HEK293 (cell line): ENCODE results near the gene PNPLA3.

Experiments used
- CTCF ChIA-PET: fragments of 350-600 bp; formaldehyde crosslinking; extraction: SDS; loops from one replicate; lab custom pipeline; 2021; ENCODE audit warnings: antibody characterized with exemption; lab: Yijun Ruan, JAX
- POLR2A ChIA-PET: fragments of 300-600 bp; formaldehyde crosslinking; extraction: SDS; loops from one replicate; lab custom pipeline; 2020; ENCODE audit warnings: antibody characterized with exemption, inconsistent platforms; lab: Yijun Ruan, JAX
- H3K27ac ChIP-seq: fragments of 200-500 bp; sonication (Bioruptor generic); 2 replicates; pipeline ENCODE4 v1.5.1; 2014; ENCODE audit warnings: low read depth, low read length, control low read depth, inconsistent platforms; ENCODE audit errors: extremely low read depth
- H3K36me3 ChIP-seq, 2 experiments: fragments of 200-500 bp in 1 of 2; sonication (Bioruptor generic) in 1 of 2; 1 replicate in 1 of 2; 2 replicates in 1 of 2; pipeline ENCODE4 v1.5.1; 2014 to 2017; ENCODE audit warnings: inconsistent platforms in 2 of 2, low read length in 2 of 2; ENCODE audit not compliant: control insufficient read depth in 2 of 2, insufficient read depth in 1 of 2
- H3K4me1 ChIP-seq: fragments of 200-500 bp; sonication (Bioruptor generic); 2 replicates; pipeline ENCODE4 v1.5.1; 2014; ENCODE audit warnings: mild to moderate bottlenecking, low read length, inconsistent platforms; ENCODE audit not compliant: control insufficient read depth, insufficient read depth
- H3K4me3 ChIP-seq: 2 replicates; pipeline ENCODE4 v1.5.1; 2011; ENCODE audit warnings: low read depth, mild to moderate bottlenecking, control low read depth, low read length, moderate library complexity
- H3K9me3 ChIP-seq: fragments of 200-500 bp; sonication (Bioruptor generic); 2 replicates; pipeline ENCODE4 v1.5.1; 2014; ENCODE audit warnings: low read depth, low read length, inconsistent platforms; ENCODE audit not compliant: control insufficient read depth, insufficient read depth
- AEBP2 ChIP-seq: fragments of 450-650 bp; formaldehyde crosslinking; IDR thresholded peaks from 2 replicates; pipeline ENCODE4 v1.5.1; 2016; ENCODE audit warnings: missing biosample characterization, missing genetic modification characterization, borderline replicate concordance
- GLIS1 ChIP-seq: fragments of 450-650 bp; formaldehyde crosslinking; IDR thresholded peaks from 2 replicates; pipeline ENCODE4 v1.5.1; 2016; ENCODE audit warnings: missing biosample characterization, missing genetic modification characterization
- GLIS2 ChIP-seq: fragments of 450-650 bp; formaldehyde crosslinking; IDR thresholded peaks from 2 replicates; pipeline ENCODE4 v1.5.1; 2016; ENCODE audit warnings: missing biosample characterization, missing genetic modification characterization
- KLF17 ChIP-seq: fragments of 450-650 bp; formaldehyde crosslinking; IDR thresholded peaks from 2 replicates; pipeline ENCODE4 v1.5.1; 2016; ENCODE audit warnings: missing biosample characterization, missing genetic modification characterization
- SP2 ChIP-seq: fragments of 450-650 bp; formaldehyde crosslinking; IDR thresholded peaks from 2 replicates; pipeline ENCODE4 v1.5.1; 2016; ENCODE audit warnings: missing biosample characterization, missing genetic modification characterization
- ZIC2 ChIP-seq: fragments of 450-650 bp; formaldehyde crosslinking; IDR thresholded peaks from 2 replicates; pipeline ENCODE4 v1.5.1; 2016; ENCODE audit warnings: missing biosample characterization, missing genetic modification characterization
- ZNF114 ChIP-seq: fragments of 450-650 bp; formaldehyde crosslinking; IDR thresholded peaks from 2 replicates; pipeline ENCODE4 v1.5.0; 2017; ENCODE audit warnings: missing biosample characterization, missing genetic modification characterization
- ZNF175 ChIP-seq: fragments of 450-650 bp; formaldehyde crosslinking; IDR thresholded peaks from 2 replicates; pipeline ENCODE4 v1.5.1; 2016; ENCODE audit warnings: missing biosample characterization, missing genetic modification characterization
- ZNF239 ChIP-seq: fragments of 450-650 bp; formaldehyde crosslinking; IDR thresholded peaks from 2 replicates; pipeline ENCODE4 v1.5.1; 2016; ENCODE audit warnings: missing biosample characterization, missing genetic modification characterization
- ZNF248 ChIP-seq: fragments of 450-650 bp; formaldehyde crosslinking; IDR thresholded peaks from 2 replicates; pipeline ENCODE4 v1.5.1; 2017; ENCODE audit warnings: missing biosample characterization, missing genetic modification characterization
- ZNF280C ChIP-seq: fragments of 450-650 bp; formaldehyde crosslinking; IDR thresholded peaks from 2 replicates; pipeline ENCODE4 v1.5.1; 2016; ENCODE audit warnings: missing biosample characterization, missing genetic modification characterization
- ZNF324 ChIP-seq: fragments of 450-650 bp; formaldehyde crosslinking; IDR thresholded peaks from 2 replicates; pipeline ENCODE4 v1.5.1; 2016; ENCODE audit warnings: missing biosample characterization, missing genetic modification characterization
- ZNF354C ChIP-seq: fragments of 450-650 bp; formaldehyde crosslinking; IDR thresholded peaks from 2 replicates; pipeline ENCODE4 v1.5.1; 2016; ENCODE audit warnings: missing biosample characterization, missing genetic modification characterization, low read depth, borderline replicate concordance
- ZNF394 ChIP-seq: fragments of 450-650 bp; formaldehyde crosslinking; IDR thresholded peaks from 2 replicates; pipeline ENCODE4 v1.5.1; 2016; ENCODE audit warnings: missing biosample characterization, missing genetic modification characterization, mild to moderate bottlenecking, moderate library complexity, borderline replicate concordance
- ZNF530 ChIP-seq: fragments of 450-650 bp; formaldehyde crosslinking; IDR thresholded peaks from 2 replicates; pipeline ENCODE4 v1.5.1; 2016; ENCODE audit warnings: low read depth, missing biosample characterization, missing genetic modification characterization
- ZNF544 ChIP-seq: fragments of 450-650 bp; formaldehyde crosslinking; IDR thresholded peaks from 2 replicates; pipeline ENCODE4 v1.5.0; 2017; ENCODE audit warnings: missing biosample characterization, missing genetic modification characterization
- ZNF626 ChIP-seq: fragments of 450-650 bp; sonication (Bioruptor Pico); formaldehyde crosslinking; IDR thresholded peaks from 2 replicates; pipeline ENCODE4 v1.5.1; 2018; ENCODE audit warnings: missing biosample characterization, missing genetic modification characterization, inconsistent platforms
- ZNF76 ChIP-seq: fragments of 450-650 bp; formaldehyde crosslinking; IDR thresholded peaks from 2 replicates; pipeline ENCODE4; 2016; ENCODE audit warnings: low read depth, missing biosample characterization, missing genetic modification characterization, borderline replicate concordance
- ZSCAN18 ChIP-seq: fragments of 450-650 bp; formaldehyde crosslinking; IDR thresholded peaks from 2 replicates; pipeline ENCODE4 v1.5.1; 2016; ENCODE audit warnings: missing biosample characterization, missing genetic modification characterization
- ZSCAN30 ChIP-seq: fragments of 450-650 bp; IDR thresholded peaks from 2 replicates; pipeline ENCODE4 v1.5.1; 2018; ENCODE audit warnings: missing biosample characterization, mild to moderate bottlenecking, missing genetic modification characterization, moderate library complexity
- ZXDB ChIP-seq: fragments of 450-650 bp; formaldehyde crosslinking; IDR thresholded peaks from 2 replicates; pipeline ENCODE4 v1.5.1; 2016; ENCODE audit warnings: missing biosample characterization, missing genetic modification characterization
- TF ChIP-seq, protein P1 (sequence below): fragments of 450-650 bp; formaldehyde crosslinking; IDR thresholded peaks from 2 replicates; pipeline ENCODE4 v1.5.1; 2016; ENCODE audit warnings: missing biosample characterization, missing genetic modification characterization
- TF ChIP-seq, protein P2 (sequence below): fragments of 450-650 bp; formaldehyde crosslinking; IDR thresholded peaks from 2 replicates; pipeline ENCODE4 v1.5.1; 2016; ENCODE audit warnings: missing biosample characterization, missing genetic modification characterization

The PNPLA3 gene

DNA sequence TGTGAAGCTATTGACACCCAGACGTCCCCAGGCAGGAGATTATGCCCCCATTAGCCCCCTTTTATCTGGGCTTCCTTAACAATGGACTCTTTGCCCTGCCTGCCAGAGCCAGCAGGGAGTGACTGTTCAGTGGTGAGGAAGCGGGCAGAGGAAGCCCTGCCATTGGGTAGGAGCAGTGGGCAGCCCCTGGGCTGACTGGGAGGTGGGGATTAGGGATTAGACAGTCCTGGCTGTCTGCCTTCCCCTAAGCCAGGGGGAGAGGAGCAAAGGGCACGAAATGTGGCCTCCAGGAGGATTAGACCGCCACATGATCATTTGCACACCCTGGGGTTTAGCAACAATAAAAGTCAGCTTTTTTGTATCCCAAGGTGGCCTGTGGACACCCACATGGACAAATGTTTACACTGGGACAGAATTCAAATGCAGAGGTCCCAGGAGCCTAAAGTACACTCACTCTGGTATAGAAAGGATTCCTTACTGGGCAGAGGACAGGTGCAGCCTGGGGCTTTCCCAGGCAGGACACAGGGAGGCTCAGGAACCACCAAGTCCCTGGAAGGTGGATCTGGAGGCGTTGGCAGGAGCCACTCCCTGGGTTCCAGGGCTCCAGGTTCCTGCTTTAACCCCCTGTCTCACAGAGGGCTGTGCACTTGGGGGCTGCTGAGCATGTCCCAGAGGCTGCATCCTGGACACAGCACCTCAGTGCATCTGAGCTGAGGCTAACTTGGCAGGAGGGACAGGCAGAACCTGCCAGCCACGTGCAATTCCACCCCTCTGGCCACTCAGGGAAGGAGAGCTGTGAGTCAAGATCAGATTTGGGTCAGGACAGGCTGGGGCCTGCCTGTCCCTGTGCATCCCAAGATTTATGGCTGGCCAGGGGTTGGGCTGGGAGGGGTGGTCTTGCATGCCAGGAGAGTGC is 2.1 kb downstream of the PNPLA3 start:
- ChIA-PET POLR2A (no interaction called here), CTCF (interaction anchor here (0.9 to 1.4 kb wide), 2 partner anchors 21 to 67 kb away, joined by 3 read pairs; no protein-coding TSS in a partner anchor)
- H3K4me3 ChIP-seq = no peak overlapping the region
- no peaks in the 10 kb centered on the region for H3K9me3 ChIP-seq
- H3K36me3 ChIP-seq = peaks cover 0 to 8% of the 10 kb centered on the region in 2 experiments; a peak in 1 of 3 replicates
- H3K4me1 ChIP-seq = peaks cover 3% of the 10 kb centered on the region; the same call in 1 of the 2 replicates
- no peak overlapping the region for H3K27ac ChIP-seq
- TF ChIP-seq ZNF626 (tag by site-specific recombination) = no peak
- no peak for TF ChIP-seq ZSCAN18
- peak; percentile 95 for TF ChIP-seq ZIC2
- no peak for TF ChIP-seq ZXDB (tag by site-specific recombination)
- TF ChIP-seq, protein P1, sequence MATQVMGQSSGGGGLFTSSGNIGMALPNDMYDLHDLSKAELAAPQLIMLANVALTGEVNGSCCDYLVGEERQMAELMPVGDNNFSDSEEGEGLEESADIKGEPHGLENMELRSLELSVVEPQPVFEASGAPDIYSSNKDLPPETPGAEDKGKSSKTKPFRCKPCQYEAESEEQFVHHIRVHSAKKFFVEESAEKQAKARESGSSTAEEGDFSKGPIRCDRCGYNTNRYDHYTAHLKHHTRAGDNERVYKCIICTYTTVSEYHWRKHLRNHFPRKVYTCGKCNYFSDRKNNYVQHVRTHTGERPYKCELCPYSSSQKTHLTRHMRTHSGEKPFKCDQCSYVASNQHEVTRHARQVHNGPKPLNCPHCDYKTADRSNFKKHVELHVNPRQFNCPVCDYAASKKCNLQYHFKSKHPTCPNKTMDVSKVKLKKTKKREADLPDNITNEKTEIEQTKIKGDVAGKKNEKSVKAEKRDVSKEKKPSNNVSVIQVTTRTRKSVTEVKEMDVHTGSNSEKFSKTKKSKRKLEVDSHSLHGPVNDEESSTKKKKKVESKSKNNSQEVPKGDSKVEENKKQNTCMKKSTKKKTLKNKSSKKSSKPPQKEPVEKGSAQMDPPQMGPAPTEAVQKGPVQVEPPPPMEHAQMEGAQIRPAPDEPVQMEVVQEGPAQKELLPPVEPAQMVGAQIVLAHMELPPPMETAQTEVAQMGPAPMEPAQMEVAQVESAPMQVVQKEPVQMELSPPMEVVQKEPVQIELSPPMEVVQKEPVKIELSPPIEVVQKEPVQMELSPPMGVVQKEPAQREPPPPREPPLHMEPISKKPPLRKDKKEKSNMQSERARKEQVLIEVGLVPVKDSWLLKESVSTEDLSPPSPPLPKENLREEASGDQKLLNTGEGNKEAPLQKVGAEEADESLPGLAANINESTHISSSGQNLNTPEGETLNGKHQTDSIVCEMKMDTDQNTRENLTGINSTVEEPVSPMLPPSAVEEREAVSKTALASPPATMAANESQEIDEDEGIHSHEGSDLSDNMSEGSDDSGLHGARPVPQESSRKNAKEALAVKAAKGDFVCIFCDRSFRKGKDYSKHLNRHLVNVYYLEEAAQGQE (tag by site-specific recombination) = no peak
- TF ChIP-seq ZNF530 (tag by site-specific recombination) = no peak
- no peak for TF ChIP-seq ZNF280C (tag by site-specific recombination)
- TF ChIP-seq ZNF354C (tag by site-specific recombination) = no peak
- TF ChIP-seq, protein P2, sequence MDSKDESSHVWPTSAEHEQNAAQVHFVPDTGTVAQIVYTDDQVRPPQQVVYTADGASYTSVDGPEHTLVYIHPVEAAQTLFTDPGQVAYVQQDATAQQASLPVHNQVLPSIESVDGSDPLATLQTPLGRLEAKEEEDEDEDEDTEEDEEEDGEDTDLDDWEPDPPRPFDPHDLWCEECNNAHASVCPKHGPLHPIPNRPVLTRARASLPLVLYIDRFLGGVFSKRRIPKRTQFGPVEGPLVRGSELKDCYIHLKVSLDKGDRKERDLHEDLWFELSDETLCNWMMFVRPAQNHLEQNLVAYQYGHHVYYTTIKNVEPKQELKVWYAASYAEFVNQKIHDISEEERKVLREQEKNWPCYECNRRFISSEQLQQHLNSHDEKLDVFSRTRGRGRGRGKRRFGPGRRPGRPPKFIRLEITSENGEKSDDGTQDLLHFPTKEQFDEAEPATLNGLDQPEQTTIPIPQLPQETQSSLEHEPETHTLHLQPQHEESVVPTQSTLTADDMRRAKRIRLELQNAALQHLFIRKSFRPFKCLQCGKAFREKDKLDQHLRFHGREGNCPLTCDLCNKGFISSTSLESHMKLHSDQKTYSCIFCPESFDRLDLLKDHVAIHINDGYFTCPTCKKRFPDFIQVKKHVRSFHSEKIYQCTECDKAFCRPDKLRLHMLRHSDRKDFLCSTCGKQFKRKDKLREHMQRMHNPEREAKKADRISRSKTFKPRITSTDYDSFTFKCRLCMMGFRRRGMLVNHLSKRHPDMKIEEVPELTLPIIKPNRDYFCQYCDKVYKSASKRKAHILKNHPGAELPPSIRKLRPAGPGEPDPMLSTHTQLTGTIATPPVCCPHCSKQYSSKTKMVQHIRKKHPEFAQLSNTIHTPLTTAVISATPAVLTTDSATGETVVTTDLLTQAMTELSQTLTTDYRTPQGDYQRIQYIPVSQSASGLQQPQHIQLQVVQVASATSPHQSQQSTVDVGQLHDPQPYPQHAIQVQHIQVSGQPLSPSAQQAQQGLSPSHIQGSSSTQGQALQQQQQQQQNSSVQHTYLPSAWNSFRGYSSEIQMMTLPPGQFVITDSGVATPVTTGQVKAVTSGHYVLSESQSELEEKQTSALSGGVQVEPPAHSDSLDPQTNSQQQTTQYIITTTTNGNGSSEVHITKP (tag by site-specific recombination) = 0 out of 2 replicates have a peak, but pooled peaks have one; percentile 16
- peak; percentile 73 for TF ChIP-seq GLIS1 (tag by site-specific recombination)
- TF ChIP-seq ZNF544 (tag by site-specific recombination) = no peak
- no peak for TF ChIP-seq KLF17 (tag by site-specific recombination)
- no peak for TF ChIP-seq GLIS2 (tag by site-specific recombination)
- no peak for TF ChIP-seq AEBP2
- no peak for TF ChIP-seq ZNF394 (tag by site-specific recombination)
- no peak for TF ChIP-seq ZNF76
- no peak for TF ChIP-seq ZNF248 (tag by site-specific recombination)
- TF ChIP-seq SP2 (tag by site-specific recombination) = peak; percentile 41
- TF ChIP-seq ZNF239 (tag by site-specific recombination) = no peak
- TF ChIP-seq ZNF114 (tag by site-specific recombination) = no peak
- TF ChIP-seq ZNF324 (tag by site-specific recombination) = no peak
- no peak for TF ChIP-seq ZNF175 (tag by site-specific recombination)
- TF ChIP-seq ZSCAN30 (tag by site-specific recombination) = no peak
